Activated naive CD4-positive, alpha-beta T cell treated with anti-CD3 and anti-CD28 coated beads for 36 hours (primary cell): ENCODE results near the gene ZSWIM1. TPM values are rescaled to one million over a fixed set of nuclear protein-coding genes. Genes with fewer than 3 reads are reported as not detected.

Experiments
- CTCF ChIA-PET: fragments of 350-600 bp; sonication (Branson Sonifier 250); formaldehyde crosslinking; loops from one replicate; lab custom pipeline; 2021; ENCODE audit warnings: antibody characterized with exemption; lab: Charles Lee
- DNase-seq: peaks from one replicate; pipeline ENCODE4 v3.0.0-alpha.2; 2020
- H3K27ac Mint-ChIP-seq: one replicate; pipeline ENCODE4 v1.8.0; 2021; ENCODE audit warnings: mild to moderate bottlenecking, mixed read lengths
- H3K27me3 Mint-ChIP-seq: one replicate; pipeline ENCODE4 v1.8.0; 2021; ENCODE audit warnings: low read depth, mixed read lengths
- H3K36me3 Mint-ChIP-seq: one replicate; pipeline ENCODE4 v1.8.0; 2021; ENCODE audit warnings: low read depth, mixed read lengths
- H3K4me1 Mint-ChIP-seq: one replicate; pipeline ENCODE4 v1.8.0; 2021; ENCODE audit warnings: low read depth, mixed read lengths
- H3K4me3 Mint-ChIP-seq: one replicate; pipeline ENCODE4 v1.8.0; 2021; ENCODE audit warnings: mild to moderate bottlenecking, moderate library complexity, mixed read lengths
- H3K9me3 Mint-ChIP-seq: one replicate; pipeline ENCODE4 v1.8.0; 2021; ENCODE audit warnings: mixed read lengths
- intact Hi-C: fragments of 100-400 bp; cut with micrococcal nuclease; formaldehyde crosslinking; loops from one replicate; pipeline ENCODE4 v1.15.1; 2023
- total RNA-seq, 2 experiments: library from RNA; stranded (reverse); gene quantifications; one replicate each; pipeline ENCODE4 v1.2.3, GENCODE V29; 2021

ZSWIM1 gene
- total RNA-seq, 2 experiments from 2014 or later: 8.2 to 8.4 TPM

DNA sequence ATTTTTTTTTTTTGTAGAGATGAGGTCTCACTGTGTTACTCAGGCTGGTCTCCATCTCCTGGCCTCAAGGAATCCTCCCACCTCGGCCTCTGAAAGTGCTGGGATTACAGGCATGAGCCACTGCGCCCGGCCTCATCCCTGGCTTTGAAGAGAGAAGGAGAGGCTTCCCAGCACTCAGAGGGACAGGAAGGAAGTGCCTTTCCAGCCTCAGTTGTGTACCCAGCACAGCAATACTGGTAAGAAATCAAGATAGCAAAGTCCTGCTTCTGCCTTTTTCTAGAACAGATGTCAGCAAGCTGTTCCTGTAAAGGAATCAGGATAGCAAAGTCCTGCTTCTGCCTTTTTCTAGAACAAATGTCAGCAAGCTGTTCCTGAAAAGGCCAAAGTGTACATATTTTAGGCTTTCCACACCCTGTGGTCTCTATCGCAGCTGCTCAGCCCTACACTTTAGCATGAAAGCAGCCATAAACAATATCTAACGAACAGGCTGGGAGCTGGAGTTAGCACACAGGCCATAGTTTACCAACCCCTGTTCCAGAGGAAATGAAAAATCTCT, 37.2 kb downstream of the ZSWIM1 start:
- no peak overlapping the region for H3K27ac Mint-ChIP-seq
- H3K4me3 Mint-ChIP-seq: no peak overlapping the region
- peaks cover 16% of the 10 kb centered on the region for H3K27me3 Mint-ChIP-seq
- H3K36me3 Mint-ChIP-seq: no peaks in the 10 kb centered on the region
- intact Hi-C loops: no loop called here
- no peaks in the 10 kb centered on the region for H3K9me3 Mint-ChIP-seq
- CTCF ChIA-PET: interaction anchor here (0.6 to 1.4 kb wide), 3 partner anchors 52 to 757 kb away, joined by 3 to 6 read pairs (median 4); no protein-coding TSS in a partner anchor
- DNase-seq: no peak
- H3K4me1 Mint-ChIP-seq: no peaks in the 10 kb centered on the region

DNA sequence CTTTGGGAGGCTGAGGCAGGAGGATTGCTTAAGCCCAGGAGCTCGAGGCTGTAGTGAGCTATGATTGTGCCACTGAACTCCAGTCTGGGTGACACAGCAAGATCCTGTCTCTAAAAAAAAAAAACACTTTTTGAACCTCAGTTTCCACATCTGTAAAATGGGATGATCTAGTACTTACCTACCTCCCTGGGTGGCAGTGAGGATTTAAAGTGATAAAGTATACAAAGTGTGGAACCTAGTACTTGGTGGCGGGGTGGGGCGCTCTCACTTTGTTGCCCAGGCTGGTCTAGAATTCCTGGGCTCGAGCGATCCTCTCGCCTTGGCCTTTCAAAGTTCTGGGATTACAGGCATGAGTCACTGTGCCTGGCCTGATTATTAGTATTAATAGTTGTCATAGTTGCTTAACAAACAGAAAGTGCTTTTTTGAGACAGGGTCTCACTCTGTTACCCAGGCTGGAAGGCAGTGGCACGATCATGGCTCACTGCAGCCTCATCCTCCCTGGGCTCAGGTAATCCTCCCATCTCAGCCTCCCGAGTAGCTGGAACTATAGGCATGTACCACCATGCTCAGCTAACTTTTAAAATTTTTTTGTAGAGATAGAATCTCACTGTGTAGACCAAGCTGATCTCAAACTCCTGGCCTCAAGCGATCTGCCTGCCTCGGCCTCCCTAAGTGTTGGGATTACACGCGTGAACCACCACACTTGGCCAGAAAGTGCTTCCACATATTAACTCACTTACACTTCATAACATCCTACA, 37.9 kb downstream of the ZSWIM1 start:
- CTCF ChIA-PET: interaction anchor here (0.6 to 1.4 kb wide), 3 partner anchors 51 to 756 kb away, joined by 3 to 6 read pairs (median 4); no protein-coding TSS in a partner anchor
- Mint-ChIP-seq H3K4me3 (no peak overlapping the region), H3K27ac (no peak overlapping the region), H3K36me3 (no peaks in the 10 kb centered on the region), H3K9me3 (no peaks in the 10 kb centered on the region), H3K4me1 (no peaks in the 10 kb centered on the region), H3K27me3 (peaks cover 16% of the 10 kb centered on the region)
- intact Hi-C loops: no loop called here
- DNase-seq: no peak

DNA sequence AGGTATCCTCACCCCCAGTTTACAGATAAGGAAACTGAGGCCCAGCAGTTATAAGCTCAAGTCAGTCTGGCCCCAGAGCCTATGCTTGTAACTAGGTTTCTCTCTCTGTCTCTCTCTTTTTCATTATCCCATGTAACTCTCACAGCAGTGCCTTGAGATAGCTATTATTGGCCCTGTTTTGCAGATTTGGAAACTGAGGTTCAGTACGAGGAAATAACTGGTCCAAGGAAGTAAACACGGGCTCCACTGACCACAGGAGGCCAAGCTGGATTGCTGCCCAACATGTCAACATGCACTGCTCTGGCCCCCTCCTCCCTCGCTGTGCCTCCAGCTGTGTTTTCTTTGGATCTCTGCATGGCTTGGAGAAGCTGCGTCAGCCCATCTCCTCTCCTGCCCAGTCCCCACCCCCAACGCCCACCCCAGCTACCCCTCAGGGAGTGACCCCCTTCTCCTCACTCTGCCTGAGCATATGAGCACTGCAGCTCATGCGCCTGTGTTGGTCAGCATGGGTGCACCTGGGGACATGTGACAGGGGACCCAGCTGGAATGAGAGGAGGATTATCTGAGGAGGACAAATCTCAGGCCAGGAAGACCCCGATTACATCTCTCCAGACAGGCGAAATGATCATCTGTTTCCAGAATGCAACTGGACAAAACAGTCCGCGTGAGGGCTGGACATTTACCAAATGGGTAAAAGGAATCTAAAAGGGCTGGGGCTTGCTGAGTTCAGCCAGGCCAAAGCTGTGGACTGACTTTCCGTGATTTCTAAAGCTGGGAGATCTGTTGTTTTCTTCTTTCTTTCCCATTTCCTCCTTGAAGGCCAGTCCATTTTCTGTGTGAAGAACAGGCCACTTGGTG, 38.7 kb downstream of the ZSWIM1 start:
- no peaks in the 10 kb centered on the region for H3K9me3 Mint-ChIP-seq
- intact Hi-C loops: no loop called here

GRCh38 chr20:45920462-45921336, 39.7 kb downstream of the ZSWIM1 start:
- no peaks in the 10 kb centered on the region for H3K36me3 Mint-ChIP-seq
- no peak overlapping the region for H3K4me3 Mint-ChIP-seq
- peaks cover 7% of the 10 kb centered on the region for H3K27me3 Mint-ChIP-seq
- intact Hi-C loops: no loop called here
- CTCF ChIA-PET: interaction anchor here (0.8 kb wide), 1 partner anchor 98 kb away, joined by 4 read pairs; no protein-coding TSS in a partner anchor
- no peaks in the 10 kb centered on the region for H3K9me3 Mint-ChIP-seq
- H3K27ac Mint-ChIP-seq: no peak overlapping the region
- no peaks in the 10 kb centered on the region for H3K4me1 Mint-ChIP-seq
- no peak for DNase-seq

More for the DNA sequence above, 38.7 kb downstream of the ZSWIM1 start:
- no peak overlapping the region for H3K27ac Mint-ChIP-seq
- no peaks in the 10 kb centered on the region for H3K4me1 Mint-ChIP-seq
- peaks cover 9% of the 10 kb centered on the region for H3K27me3 Mint-ChIP-seq
- H3K36me3 Mint-ChIP-seq: no peaks in the 10 kb centered on the region
- CTCF ChIA-PET: interaction anchor here (1.4 kb wide), 1 partner anchor 50 kb away, joined by 4 read pairs; no protein-coding TSS in a partner anchor
- no peak for DNase-seq
- no peak overlapping the region for H3K4me3 Mint-ChIP-seq

DNA sequence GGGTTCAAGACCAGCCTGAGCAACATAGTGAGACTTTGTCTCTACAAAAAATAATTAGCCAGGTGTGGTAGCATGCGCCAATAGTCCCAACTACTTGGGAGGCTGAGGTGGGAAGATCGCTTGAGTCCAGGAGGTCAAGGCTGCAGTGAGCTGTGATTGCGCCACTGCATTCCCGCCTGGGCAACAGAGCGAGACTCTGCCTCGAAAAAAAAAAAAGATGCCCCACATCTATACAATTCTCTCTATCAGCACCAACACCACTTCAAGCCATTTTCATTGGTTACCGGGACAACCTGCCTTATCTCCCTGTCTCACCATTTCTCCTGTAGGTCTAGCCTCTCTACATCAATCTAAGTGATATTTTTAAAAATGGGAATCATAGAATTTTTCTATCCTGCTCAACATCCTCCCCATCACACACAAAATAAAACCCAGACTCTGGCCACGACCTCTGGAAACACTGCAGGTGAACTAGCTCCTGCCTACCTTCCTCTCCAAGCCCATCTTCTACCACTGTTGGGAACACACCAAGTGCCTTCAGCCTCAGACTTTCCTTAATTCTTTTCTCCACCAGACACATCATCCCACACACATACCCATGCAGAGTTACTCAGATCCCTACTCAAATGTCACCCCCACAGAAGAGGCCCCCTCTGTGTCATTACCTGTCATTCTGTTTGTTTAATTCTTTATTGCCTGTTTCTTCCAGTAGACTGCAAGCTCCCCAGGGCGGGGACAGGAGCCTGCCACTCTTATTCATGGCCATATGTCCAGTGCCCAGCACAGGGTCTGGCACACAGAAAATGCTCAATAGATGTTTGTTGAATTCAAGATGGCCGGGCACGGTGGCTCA, 40.5 kb downstream of the ZSWIM1 start:
- Mint-ChIP-seq H3K4me1 (no peaks in the 10 kb centered on the region), H3K27ac (no peak overlapping the region), H3K36me3 (no peaks in the 10 kb centered on the region)

GRCh38 chr20:45924391-45925261, 43.6 kb downstream of the ZSWIM1 start:
- CTCF ChIA-PET: interaction anchor here (0.7 to 1.6 kb wide), 2 partner anchors 9 to 94 kb away, joined by 4 to 5 read pairs; no protein-coding TSS in a partner anchor
- Mint-ChIP-seq H3K27me3 (peaks cover 2% of the 10 kb centered on the region), H3K27ac (no peak overlapping the region), H3K4me3 (no peak overlapping the region), H3K9me3 (no peaks in the 10 kb centered on the region), H3K36me3 (no peaks in the 10 kb centered on the region), H3K4me1 (no peaks in the 10 kb centered on the region)
- intact Hi-C loops: no loop called here
- no peak for DNase-seq

More for the DNA sequence above, 40.5 kb downstream of the ZSWIM1 start:
- DNase-seq: no peak
- CTCF ChIA-PET: interaction anchor here (0.6 to 1.0 kb wide), 2 partner anchors 47 to 76 kb away, joined by 3 to 4 read pairs; no protein-coding TSS in a partner anchor
- H3K9me3 Mint-ChIP-seq: no peaks in the 10 kb centered on the region
- intact Hi-C loops: no loop called here
- H3K4me3 Mint-ChIP-seq: no peak overlapping the region
- H3K27me3 Mint-ChIP-seq: peaks cover 2% of the 10 kb centered on the region

DNA sequence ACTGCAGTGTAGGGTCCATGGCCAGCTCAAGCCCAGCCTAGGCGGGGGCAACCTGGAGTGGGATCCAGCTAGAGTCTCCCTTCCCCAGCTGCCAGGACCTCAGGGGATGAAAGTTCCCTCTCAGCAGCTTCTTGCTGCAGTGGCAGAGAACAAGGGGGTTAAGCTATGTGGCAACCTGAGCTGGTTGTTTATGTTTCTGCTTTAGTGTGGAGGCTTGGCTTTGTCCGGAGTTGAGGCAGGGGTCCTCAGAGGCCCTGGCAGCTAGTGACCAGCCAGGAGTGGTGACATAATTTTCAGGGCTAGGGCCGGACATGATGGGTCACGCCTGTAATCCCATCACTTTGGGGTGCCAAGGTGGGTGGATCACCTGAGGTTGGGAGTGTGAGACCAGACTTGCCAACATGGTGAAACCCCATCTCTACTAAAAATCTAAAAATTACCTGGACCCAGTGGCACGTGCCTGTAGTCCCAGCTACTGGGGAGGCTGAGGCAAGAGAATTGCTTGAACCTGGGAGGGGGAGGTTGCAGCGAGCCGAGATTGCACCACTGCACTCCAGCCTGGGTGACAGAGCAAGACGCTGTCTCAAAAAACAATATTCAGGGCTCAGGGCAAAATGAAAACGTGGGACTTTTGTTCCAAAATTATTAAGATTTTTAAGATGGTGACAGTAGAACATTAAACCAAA, 44.9 kb downstream of the ZSWIM1 start:
- H3K27me3 Mint-ChIP-seq: no peaks in the 10 kb centered on the region
- H3K27ac Mint-ChIP-seq: no peak overlapping the region
- H3K4me3 Mint-ChIP-seq: no peak overlapping the region
- H3K4me1 Mint-ChIP-seq: no peaks in the 10 kb centered on the region
- intact Hi-C loops: no loop called here
- no peak for DNase-seq
- CTCF ChIA-PET: interaction anchor here (1.5 kb wide), 1 partner anchor 44 kb away, joined by 3 read pairs; no protein-coding TSS in a partner anchor
- H3K9me3 Mint-ChIP-seq: no peaks in the 10 kb centered on the region
- no peaks in the 10 kb centered on the region for H3K36me3 Mint-ChIP-seq

DNA sequence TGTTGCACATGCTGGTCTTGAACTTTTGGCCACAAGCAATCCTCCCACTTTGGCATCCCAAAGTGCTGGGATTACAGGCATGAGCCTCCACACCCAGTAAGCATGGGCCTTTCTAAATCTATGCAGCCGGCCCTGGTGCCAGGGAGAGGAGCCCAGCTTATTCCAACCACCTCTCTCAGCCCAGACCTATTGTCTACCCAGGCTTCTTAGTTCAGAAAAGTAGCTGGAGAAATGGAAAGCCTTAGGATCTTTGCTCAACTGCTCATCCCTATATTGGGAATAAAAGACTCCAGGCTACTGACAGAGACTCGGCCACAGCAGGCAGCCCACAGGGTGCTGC, 45.7 kb downstream of the ZSWIM1 start:
- Mint-ChIP-seq H3K27me3 (no peaks in the 10 kb centered on the region), H3K9me3 (no peaks in the 10 kb centered on the region), H3K4me1 (no peaks in the 10 kb centered on the region), H3K36me3 (no peaks in the 10 kb centered on the region), H3K27ac (no peak overlapping the region), H3K4me3 (no peak overlapping the region)
- intact Hi-C loops: no loop called here
- CTCF ChIA-PET: interaction anchor here (1.5 kb wide), 1 partner anchor 43 kb away, joined by 3 read pairs; no protein-coding TSS in a partner anchor
- DNase-seq: no peak

GRCh38 chr20:45927071-45927878, 46.2 kb downstream of the ZSWIM1 start:
- Mint-ChIP-seq H3K4me3 (no peak overlapping the region), H3K4me1 (no peaks in the 10 kb centered on the region), H3K27me3 (no peaks in the 10 kb centered on the region), H3K27ac (no peak overlapping the region), H3K36me3 (no peaks in the 10 kb centered on the region), H3K9me3 (no peaks in the 10 kb centered on the region)
- no peak for DNase-seq
- CTCF ChIA-PET: interaction anchor here (1.4 to 1.5 kb wide), 2 partner anchors 37 to 43 kb away, joined by 3 read pairs; no protein-coding TSS in a partner anchor
- intact Hi-C loops: no loop called here
